22Rv1 (cell line): ENCODE measurements around the gene PLPP7.
"Not testable (repeated sequence)": the region's sequence is repeated elsewhere in the genome, so short reads cannot be mapped to it uniquely, and the experiment has no call there.

Experiments used
- H3K27ac ChIP-seq: fragments of 450-650 bp; 2 replicates; pipeline ENCODE4 v1.5.1; 2017
- ZFX ChIP-seq: fragments of 450-650 bp; IDR thresholded peaks from 2 replicates; pipeline ENCODE4 v1.6.1; 2017; ENCODE audit warnings: antibody characterized with exemption, borderline replicate concordance
- TF ChIP-seq, protein P1 (sequence below): fragments of 450-650 bp; IDR thresholded peaks from 2 replicates; pipeline ENCODE4 v1.5.1; 2017; ENCODE audit warnings: mild to moderate bottlenecking

Gene PLPP7

DNA sequence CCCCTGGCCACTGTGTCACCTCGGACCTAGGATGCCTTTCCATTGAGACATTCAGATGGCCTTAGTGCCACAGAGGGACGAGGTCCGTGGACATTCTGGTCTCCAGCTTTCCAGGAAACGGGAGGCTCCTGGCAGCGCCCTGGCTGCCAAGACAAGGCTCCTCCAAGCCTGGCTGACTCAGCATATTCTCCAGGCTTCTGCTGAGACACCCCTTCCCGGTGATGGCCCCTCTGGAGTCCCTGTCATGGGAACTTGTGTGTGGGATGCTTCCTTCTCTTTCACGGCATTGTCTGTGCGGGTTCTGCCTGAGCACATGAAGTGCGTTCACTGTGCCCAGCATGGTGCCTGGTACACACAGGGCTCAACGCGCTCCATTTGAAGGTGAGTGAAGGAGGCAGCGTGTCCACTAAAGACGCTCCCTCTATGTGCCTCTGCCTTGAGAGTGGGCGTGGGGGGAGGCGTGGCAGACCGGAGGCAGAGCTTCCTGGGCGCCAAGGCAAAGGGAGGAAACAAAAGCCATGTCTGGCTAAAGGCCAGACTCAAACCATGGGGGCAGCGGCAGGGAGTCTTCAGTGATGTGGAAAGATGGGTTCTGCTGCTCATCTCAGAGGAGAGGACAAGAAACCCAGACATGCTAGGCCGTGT lies 58.0 kb downstream of the PLPP7 start:
- TF ChIP-seq ZFX: no peak
- TF ChIP-seq, protein P1, sequence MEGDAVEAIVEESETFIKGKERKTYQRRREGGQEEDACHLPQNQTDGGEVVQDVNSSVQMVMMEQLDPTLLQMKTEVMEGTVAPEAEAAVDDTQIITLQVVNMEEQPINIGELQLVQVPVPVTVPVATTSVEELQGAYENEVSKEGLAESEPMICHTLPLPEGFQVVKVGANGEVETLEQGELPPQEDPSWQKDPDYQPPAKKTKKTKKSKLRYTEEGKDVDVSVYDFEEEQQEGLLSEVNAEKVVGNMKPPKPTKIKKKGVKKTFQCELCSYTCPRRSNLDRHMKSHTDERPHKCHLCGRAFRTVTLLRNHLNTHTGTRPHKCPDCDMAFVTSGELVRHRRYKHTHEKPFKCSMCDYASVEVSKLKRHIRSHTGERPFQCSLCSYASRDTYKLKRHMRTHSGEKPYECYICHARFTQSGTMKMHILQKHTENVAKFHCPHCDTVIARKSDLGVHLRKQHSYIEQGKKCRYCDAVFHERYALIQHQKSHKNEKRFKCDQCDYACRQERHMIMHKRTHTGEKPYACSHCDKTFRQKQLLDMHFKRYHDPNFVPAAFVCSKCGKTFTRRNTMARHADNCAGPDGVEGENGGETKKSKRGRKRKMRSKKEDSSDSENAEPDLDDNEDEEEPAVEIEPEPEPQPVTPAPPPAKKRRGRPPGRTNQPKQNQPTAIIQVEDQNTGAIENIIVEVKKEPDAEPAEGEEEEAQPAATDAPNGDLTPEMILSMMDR: no peak
- no peak overlapping the region for H3K27ac ChIP-seq

DNA sequence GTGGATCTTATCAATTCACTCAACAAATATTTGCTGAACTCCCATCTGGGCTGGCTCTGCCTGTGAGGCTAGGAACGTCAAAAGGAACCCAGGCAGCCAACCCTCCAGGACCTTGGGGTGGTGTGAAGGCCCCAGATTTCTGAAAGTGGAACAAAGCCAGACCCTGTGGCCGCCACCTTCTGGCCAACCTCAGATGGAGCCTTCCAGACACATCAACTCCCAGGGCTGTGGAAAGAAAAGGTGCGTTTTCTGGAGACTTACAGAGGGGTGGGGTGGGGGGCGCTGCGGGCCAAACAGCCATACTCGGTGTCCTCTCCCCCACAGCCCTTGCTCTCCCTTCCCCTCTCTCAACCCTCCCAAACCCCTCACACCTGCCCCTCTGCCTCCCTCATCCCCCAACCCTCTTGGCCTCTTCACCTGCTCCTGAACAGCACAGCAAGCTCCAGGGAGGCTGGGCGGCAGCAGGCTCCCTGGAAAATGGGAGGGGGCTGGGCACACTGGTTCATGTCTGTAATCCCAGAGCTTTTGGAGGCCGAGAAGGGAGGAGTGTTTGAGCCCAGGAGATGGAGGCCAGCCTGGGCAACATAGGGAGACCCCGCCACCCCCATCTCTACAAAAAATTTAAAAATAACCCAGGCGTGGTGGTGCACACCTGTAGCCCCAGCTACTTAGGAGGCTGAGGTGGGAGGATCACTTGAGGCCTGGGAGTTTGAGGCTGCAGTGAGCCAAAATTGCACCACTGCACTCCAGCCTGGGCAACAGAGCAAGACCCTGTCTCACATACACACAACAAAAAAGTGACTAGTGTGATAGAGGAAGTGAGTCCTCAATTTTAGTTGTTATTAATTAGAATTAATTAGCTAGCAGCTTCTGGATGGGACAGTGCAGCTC lies 59.4 kb downstream of the PLPP7 start:
- H3K27ac ChIP-seq: no peak overlapping the region
- TF ChIP-seq, protein P1: no peak
- no peak for TF ChIP-seq ZFX

DNA sequence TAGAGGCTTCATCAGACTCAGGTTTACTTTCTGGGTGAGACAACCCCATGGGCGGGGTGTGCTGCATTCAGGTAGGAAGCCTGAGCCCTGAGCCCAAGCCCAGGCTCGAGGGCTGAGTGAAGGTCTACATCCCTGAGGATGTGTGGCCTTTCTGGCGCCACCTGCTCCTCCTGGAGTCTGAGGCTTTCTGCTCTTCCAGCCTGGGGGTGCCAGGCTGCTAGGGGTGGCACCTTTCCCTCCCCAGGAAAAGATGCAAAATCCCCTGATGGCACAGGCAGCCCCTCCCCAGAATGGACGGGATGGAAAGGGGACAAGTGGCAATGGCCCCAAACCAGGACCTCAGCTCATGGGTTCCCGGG lies 60.0 kb downstream of the PLPP7 start:
- TF ChIP-seq ZFX: no peak
- TF ChIP-seq, protein P1: no peak
- no peak overlapping the region for H3K27ac ChIP-seq

DNA sequence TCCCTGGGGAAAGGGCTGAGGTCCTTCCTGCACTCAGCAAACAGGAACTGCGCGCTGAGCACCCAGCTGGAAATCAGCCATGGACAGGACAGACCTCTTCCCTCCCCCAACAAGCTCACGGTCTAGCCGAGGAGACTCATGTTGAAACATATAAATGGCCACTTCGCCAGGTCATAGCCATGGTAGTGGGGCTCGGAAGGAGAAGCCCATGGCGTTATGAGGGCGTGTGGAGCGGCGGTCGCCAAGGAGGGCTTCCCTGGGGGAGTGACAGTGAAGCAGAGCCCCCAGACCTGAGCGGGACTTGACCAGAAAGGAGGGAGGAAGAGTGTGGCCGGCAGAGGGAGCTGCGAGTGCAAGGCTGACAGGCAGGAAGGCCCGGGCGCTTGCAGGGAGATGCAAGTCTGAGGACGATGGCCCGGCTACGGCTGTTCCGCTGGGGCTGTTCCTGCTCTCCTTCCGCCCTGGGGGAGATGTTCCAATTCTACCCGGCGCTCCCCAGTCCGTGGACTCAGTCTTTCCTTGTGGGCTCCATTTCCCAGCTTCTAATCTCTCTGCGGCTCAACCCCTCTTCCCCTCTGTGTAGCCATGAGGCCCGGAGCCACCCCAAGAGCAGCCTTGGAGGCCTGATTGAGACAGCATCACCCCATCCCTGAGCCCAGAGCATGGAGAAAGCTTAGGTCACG lies 60.5 kb downstream of the PLPP7 start:
- no peak overlapping the region for H3K27ac ChIP-seq
- TF ChIP-seq, protein P1: peak; percentile 95
- TF ChIP-seq ZFX: no peak

DNA sequence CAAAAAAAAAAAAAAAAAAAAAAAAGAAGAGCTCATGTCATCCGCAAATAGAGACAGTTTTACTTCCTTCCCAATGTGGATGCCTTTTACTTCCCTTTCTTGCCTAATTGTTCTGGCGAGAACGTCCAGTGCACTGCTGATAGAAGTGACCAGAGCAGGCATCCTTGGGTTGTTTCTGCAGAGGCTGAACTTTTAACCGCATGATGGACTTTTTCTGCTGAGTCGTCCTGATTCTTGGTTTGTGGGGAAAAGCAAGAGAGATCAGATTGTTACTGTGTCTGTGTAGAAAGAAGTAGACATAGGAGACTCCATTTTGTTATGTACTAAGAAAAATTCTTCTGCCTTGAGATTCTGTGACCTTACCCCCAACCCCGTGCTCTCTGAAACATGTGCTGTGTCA lies 67.0 kb downstream of the PLPP7 start:
- H3K27ac ChIP-seq: not testable (repeated sequence)

DNA sequence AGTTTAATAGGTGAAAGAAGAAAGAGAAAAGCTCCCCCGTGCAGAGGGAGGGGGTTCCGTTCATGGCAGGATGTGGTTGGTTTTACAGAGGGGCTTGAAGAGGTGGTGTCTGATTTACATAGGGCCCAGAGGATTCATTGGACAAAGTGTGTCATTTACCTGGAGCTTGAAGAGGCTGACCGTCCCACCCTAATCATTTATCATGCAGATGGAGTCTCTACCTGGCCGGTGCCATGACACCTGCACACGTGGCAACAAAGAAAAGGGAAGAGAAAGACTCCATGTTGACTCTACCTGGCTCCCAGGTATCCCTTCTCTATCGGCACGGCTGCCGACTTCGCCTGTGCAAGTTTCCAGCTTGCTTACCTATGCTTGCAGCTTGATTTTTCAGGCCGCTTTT lies 69.0 kb downstream of the PLPP7 start:
- no peak overlapping the region for H3K27ac ChIP-seq
- TF ChIP-seq, protein P1: no peak
- no peak for TF ChIP-seq ZFX
